GM12864 (cell line): ENCODE data around the gene B4GALT3.

Source experiments
- DNase-seq: peaks from one replicate; pipeline ENCODE4 v3.0.0-alpha.2; 2011; ENCODE audit warnings: low read depth
- H3K4me3 ChIP-seq: 2 replicates; pipeline ENCODE4 v1.5.1; 2011; ENCODE audit warnings: mild to moderate bottlenecking, low read depth, low read length, control low read depth
- CTCF ChIP-seq: IDR thresholded peaks from 2 replicates; pipeline ENCODE4 v1.5.1; 2011; ENCODE audit warnings: low read depth, mild to moderate bottlenecking, moderate library complexity, low read length, control low read depth, inconsistent platforms; ENCODE audit errors: missing control alignments

Gene B4GALT3

GRCh38 chr1:161216945-161217712, 39.8 kb upstream of the B4GALT3 start:
- peak; percentile 66 for DNase-seq
- H3K4me3 ChIP-seq: no peak overlapping the region
- TF ChIP-seq CTCF: no peak

GRCh38 chr1:161215076-161215475, 37.8 kb upstream of the B4GALT3 start, which contains the start of gene FCER1G:
FCER1G (plus strand) TSS chr1:161215295; CDS start chr1:161215322, 27 bp downstream.
- DNase-seq: no peak
- no peak within 1 kb of the TSS for H3K4me3 ChIP-seq
- no peak for TF ChIP-seq CTCF

- H3K4me3 ChIP-seq: no peak overlapping the region
- TF ChIP-seq CTCF: no peak
- DNase-seq: no peak
Measured at GRCh38 chr1:161214369-161214768, 37.1 kb upstream of the B4GALT3 start.

GRCh38 chr1:161209790-161210409, 32.6 kb upstream of the B4GALT3 start:
- DNase-seq: peak; percentile 41
- TF ChIP-seq CTCF: peak; percentile 91

GRCh38 chr1:161207173-161207572, 29.9 kb upstream of the B4GALT3 start:
- no peak for DNase-seq
- TF ChIP-seq CTCF: no peak
- H3K4me3 ChIP-seq: no peak overlapping the region

More at GRCh38 chr1:161209790-161210409, 32.6 kb upstream of the B4GALT3 start:
- no peak overlapping the region for H3K4me3 ChIP-seq

- H3K4me3 ChIP-seq: no peak overlapping the region
- no peak for TF ChIP-seq CTCF
- DNase-seq: no peak
Measured at GRCh38 chr1:161206411-161207140, 29.3 kb upstream of the B4GALT3 start.
